Amniotic epithelial cell (primary cell): Measurements from ENCODE around the gene RPP21.

Experiments
- DNase-seq: peaks from one replicate; pipeline ENCODE4 v3.0.0-alpha.2; 2010; ENCODE audit warnings: low read depth

RPP21 gene

GRCh38 chr6:30344868-30345671, at the start of gene RPP21:
Gene RPP21, plus strand, starts transcription at chr6:30345156. Its CDS starts 16 bp downstream, at chr6:30345172.
- peak; percentile 64 for DNase-seq

GRCh38 chr6:30295837-30296236, 49.1 kb upstream of the RPP21 start:
- DNase-seq = no peak

GRCh38 chr6:30304002-30304401, 41.0 kb upstream of the RPP21 start:
- DNase-seq = no peak

- DNase-seq = no peak
Measured at GRCh38 chr6:30311101-30311500, 33.9 kb upstream of the RPP21 start.

- peak; percentile 33 for DNase-seq
Measured at GRCh38 chr6:30311671-30312070, 33.3 kb upstream of the RPP21 start.

GRCh38 chr6:30312266-30312665, 32.7 kb upstream of the RPP21 start:
- DNase-seq = no peak

GRCh38 chr6:30312676-30313321, 32.2 kb upstream of the RPP21 start:
- no peak for DNase-seq

GRCh38 chr6:30315156-30315555, 29.8 kb upstream of the RPP21 start:
- DNase-seq = no peak

GRCh38 chr6:30317913-30318589, 26.9 kb upstream of the RPP21 start:
- DNase-seq = no peak

GRCh38 chr6:30319146-30319835, 25.7 kb upstream of the RPP21 start:
- no peak for DNase-seq

GRCh38 chr6:30321692-30322388, 23.1 kb upstream of the RPP21 start:
- DNase-seq = peak; percentile 21

- DNase-seq = peak; percentile 49
Measured at GRCh38 chr6:30322527-30323501, 22.1 kb upstream of the RPP21 start.

- no peak for DNase-seq
Measured at GRCh38 chr6:30323806-30324205, 21.1 kb upstream of the RPP21 start.

- DNase-seq = peak; percentile 52
Measured at GRCh38 chr6:30325150-30325872, 19.6 kb upstream of the RPP21 start.

- peak; percentile 77 for DNase-seq
Measured at GRCh38 chr6:30325873-30326525, 19.0 kb upstream of the RPP21 start.

- DNase-seq = peak; percentile 67
Measured at GRCh38 chr6:30326526-30327231, 18.3 kb upstream of the RPP21 start, which contains the start of gene TRIM39. Gene TRIM39, plus strand, starts transcription at chr6:30326927. Its CDS starts 2,391 bp downstream, at chr6:30329318.

- no peak for DNase-seq
Measured at GRCh38 chr6:30327232-30327746, 17.7 kb upstream of the RPP21 start.

- no peak for DNase-seq
Measured at GRCh38 chr6:30328397-30328796, 16.6 kb upstream of the RPP21 start.
